Activated naive CD4-positive, alpha-beta T cell treated with anti-CD3 and anti-CD28 coated beads, Interleukin-2, amount 50 U/mL, for 24 hours (primary cell): ENCODE results near the gene RRP1.

Experiments
- H3K27ac Mint-ChIP-seq: one replicate; pipeline ENCODE4 v1.8.0; 2021; ENCODE audit warnings: mild to moderate bottlenecking, mixed read lengths
- H3K27me3 Mint-ChIP-seq: one replicate; pipeline ENCODE4 v1.8.0; 2021; ENCODE audit warnings: mixed read lengths
- H3K36me3 Mint-ChIP-seq: one replicate; pipeline ENCODE4 v1.8.0; 2021; ENCODE audit warnings: mixed read lengths
- H3K4me1 Mint-ChIP-seq: one replicate; pipeline ENCODE4 v1.8.0; 2021; ENCODE audit warnings: mixed read lengths
- H3K4me3 Mint-ChIP-seq: one replicate; pipeline ENCODE4 v1.8.0; 2021; ENCODE audit warnings: mild to moderate bottlenecking, mixed read lengths
- H3K9me3 Mint-ChIP-seq: one replicate; pipeline ENCODE4 v1.8.0; 2021; ENCODE audit warnings: mixed read lengths

RRP1 gene

GRCh38 chr21:43767984-43768867 lies 21.2 kb upstream of the RRP1 start:
- H3K27me3 Mint-ChIP-seq: no peaks in the 10 kb centered on the region
- no peaks in the 10 kb centered on the region for H3K9me3 Mint-ChIP-seq
- H3K4me1 Mint-ChIP-seq: peaks cover 5% of the 10 kb centered on the region
- H3K36me3 Mint-ChIP-seq: peaks cover 3% of the 10 kb centered on the region
- no peak overlapping the region for H3K4me3 Mint-ChIP-seq
- no peak overlapping the region for H3K27ac Mint-ChIP-seq

GRCh38 chr21:43768868-43769167 lies 20.6 kb upstream of the RRP1 start:
- Mint-ChIP-seq H3K9me3 (no peaks in the 10 kb centered on the region), H3K36me3 (peaks cover 3% of the 10 kb centered on the region), H3K4me3 (no peak overlapping the region), H3K27ac (no peak overlapping the region), H3K27me3 (no peaks in the 10 kb centered on the region), H3K4me1 (peaks cover 5% of the 10 kb centered on the region)

DNA sequence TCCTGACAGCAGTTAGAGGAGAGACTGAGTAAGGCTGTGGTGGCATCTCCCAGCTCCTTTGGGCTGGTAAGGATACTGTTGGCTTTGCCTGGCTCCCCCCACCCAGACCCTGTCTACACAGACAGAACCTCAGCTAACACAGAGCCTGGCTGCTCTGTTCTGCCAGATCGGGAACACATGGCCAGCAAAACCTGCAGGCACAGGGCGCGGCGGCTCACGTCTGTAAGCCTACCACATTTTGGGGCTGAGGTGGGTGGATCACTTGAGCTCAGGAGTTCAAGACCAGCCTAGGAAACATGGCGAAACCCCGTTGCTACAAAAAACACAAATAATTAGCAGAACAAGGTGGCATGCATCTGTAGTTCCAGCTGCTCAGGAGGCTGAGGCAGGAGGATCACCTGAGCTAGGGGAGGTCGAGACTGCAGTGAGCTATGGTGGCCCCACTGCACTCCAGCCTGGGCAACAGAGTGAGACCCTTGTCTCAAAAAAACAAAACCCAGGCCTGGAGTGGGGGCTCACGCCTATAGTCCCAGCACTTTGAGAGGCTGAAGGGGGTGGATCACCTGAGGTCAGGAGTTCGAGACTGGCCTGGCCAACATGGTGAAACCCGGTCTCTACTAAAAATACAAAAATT lies 19.9 kb upstream of the RRP1 start:
- H3K4me1 Mint-ChIP-seq: peaks cover 6% of the 10 kb centered on the region

GRCh38 chr21:43770066-43770655 lies 19.2 kb upstream of the RRP1 start:
- peaks cover 13% of the 10 kb centered on the region for H3K4me1 Mint-ChIP-seq
- H3K27ac Mint-ChIP-seq: no peak overlapping the region
- H3K27me3 Mint-ChIP-seq: no peaks in the 10 kb centered on the region
- H3K4me3 Mint-ChIP-seq: no peak overlapping the region
- no peaks in the 10 kb centered on the region for H3K9me3 Mint-ChIP-seq
- H3K36me3 Mint-ChIP-seq: peaks cover 3% of the 10 kb centered on the region

More for the DNA sequence above, 19.9 kb upstream of the RRP1 start:
- no peaks in the 10 kb centered on the region for H3K27me3 Mint-ChIP-seq
- H3K27ac Mint-ChIP-seq: no peak overlapping the region
- H3K9me3 Mint-ChIP-seq: no peaks in the 10 kb centered on the region
- H3K36me3 Mint-ChIP-seq: peaks cover 3% of the 10 kb centered on the region
- H3K4me3 Mint-ChIP-seq: no peak overlapping the region

DNA sequence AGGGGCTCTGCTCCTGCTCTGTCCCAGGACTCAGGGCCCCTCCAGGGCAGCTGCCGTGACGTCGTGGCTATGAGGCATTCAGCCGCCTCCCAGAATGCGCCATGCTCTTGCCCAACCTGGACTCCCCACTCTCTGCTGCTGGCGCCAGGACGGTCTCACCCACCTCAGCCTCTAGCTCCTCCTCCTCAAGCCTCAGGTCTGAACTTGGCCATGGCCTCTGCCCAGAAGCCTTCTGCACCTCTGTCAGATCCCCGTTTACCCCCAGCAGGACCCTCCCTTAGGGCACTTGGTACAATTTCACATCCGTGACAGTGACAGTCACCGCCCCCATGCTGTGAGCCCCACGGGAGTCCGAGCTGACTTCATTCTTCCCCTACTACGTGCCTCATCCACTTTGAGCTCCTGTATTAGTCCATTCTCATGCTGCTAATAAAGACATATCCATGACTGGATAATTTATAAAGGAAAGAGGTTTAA lies 18.1 kb upstream of the RRP1 start:
- no peak overlapping the region for H3K4me3 Mint-ChIP-seq
- no peaks in the 10 kb centered on the region for H3K9me3 Mint-ChIP-seq
- H3K27me3 Mint-ChIP-seq: no peaks in the 10 kb centered on the region
- peaks cover 3% of the 10 kb centered on the region for H3K36me3 Mint-ChIP-seq
- no peak overlapping the region for H3K27ac Mint-ChIP-seq
- peaks cover 18% of the 10 kb centered on the region for H3K4me1 Mint-ChIP-seq

- Mint-ChIP-seq H3K9me3 (no peaks in the 10 kb centered on the region), H3K36me3 (peaks cover 3% of the 10 kb centered on the region), H3K4me1 (peaks cover 18% of the 10 kb centered on the region), H3K27ac (no peak overlapping the region), H3K27me3 (no peaks in the 10 kb centered on the region), H3K4me3 (no peak overlapping the region)
These were observed 17.5 kb upstream of the RRP1 start for GRCh38 chr21:43771698-43772424.

DNA sequence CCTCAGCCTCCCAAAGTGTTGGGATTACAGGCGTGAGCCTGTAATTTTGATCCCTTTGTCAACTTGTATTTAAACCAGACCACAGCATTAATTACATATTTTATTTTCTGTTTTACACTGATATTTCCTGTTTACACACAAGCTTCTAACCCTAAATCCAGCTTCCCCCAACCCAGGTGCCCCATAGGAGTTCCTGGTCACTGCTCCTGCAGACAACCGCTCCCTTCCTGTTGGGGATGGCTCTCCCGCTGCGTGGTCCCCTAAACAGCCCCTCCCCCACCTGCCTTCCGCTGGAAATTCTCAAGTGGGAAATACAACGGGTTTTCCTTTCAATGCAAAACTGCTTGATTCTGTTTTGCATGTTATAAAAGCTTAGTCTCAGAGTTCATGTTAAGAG lies 17.0 kb upstream of the RRP1 start:
- no peaks in the 10 kb centered on the region for H3K9me3 Mint-ChIP-seq
- no peak overlapping the region for H3K27ac Mint-ChIP-seq
- H3K36me3 Mint-ChIP-seq: peaks cover 3% of the 10 kb centered on the region
- H3K4me3 Mint-ChIP-seq: no peak overlapping the region
- H3K4me1 Mint-ChIP-seq: peaks cover 18% of the 10 kb centered on the region
- H3K27me3 Mint-ChIP-seq: no peaks in the 10 kb centered on the region

- no peaks in the 10 kb centered on the region for H3K27me3 Mint-ChIP-seq
- H3K36me3 Mint-ChIP-seq: peaks cover 3% of the 10 kb centered on the region
- H3K4me1 Mint-ChIP-seq: peaks cover 30% of the 10 kb centered on the region
- H3K4me3 Mint-ChIP-seq: peak overlapping the region; percentile 24
- H3K27ac Mint-ChIP-seq: no peak overlapping the region
- no peaks in the 10 kb centered on the region for H3K9me3 Mint-ChIP-seq
These were observed 15.2 kb upstream of the RRP1 start for GRCh38 chr21:43774163-43774562.

DNA sequence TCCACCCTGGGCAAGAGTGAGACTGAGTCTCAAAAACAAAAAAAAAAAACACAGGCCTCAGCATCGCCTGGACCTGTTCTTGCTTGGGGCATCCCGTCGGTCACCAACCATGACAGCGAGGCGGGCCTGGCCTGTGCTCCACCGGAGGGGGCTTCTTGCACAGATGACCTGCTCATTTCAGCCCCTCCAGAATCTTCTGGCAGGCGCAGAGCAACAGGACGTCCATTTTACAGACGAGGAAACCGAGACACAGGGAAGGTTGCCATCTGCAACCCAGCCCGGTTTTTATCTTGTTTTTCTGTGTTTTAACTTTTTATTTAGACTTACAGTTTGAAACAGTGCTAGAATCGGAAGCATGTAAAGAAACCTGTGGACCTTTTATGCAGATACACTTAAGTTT lies 14.2 kb upstream of the RRP1 start:
- Mint-ChIP-seq H3K27ac (peak overlapping the region; percentile 65), H3K4me1 (peaks cover 33% of the 10 kb centered on the region), H3K4me3 (peak overlapping the region; percentile 93), H3K9me3 (no peaks in the 10 kb centered on the region), H3K27me3 (no peaks in the 10 kb centered on the region), H3K36me3 (peaks cover 3% of the 10 kb centered on the region)

DNA sequence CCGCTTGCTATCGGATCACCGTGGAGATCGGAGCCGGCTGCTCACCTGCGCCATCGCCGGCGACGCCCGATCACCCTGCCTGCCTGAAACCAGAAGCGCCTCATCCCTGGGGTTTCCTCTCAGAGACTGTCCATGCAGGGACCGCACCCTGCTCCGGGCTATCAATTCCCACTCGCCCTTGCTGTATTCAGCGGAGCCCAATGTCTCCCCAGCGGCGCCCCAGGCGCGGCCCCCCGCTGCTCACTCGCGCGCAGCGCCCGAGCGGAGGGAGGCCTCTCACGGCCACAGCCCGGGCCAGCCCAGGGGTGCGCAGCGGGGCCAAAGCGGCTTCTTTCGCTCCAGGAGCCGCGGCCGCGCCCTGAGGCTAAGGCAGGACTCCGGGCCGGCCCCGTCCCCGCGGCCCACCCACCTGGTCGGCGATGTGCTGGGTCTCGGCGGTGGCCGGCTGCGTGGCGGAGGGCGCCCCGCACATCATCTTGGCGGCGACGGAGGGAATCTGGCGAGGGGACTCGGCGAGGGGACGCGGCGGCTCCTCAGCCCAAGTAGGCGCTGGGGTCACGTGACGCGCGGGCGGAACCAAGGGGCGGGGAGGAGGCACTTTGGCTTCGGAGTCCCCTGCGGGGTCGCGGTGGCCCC lies 13.5 kb upstream of the RRP1 start, which contains the start of gene CSTB:
Gene CSTB, minus strand, starts transcription at position 514 of the 636 bp plus-strand sequence. Its CDS starts 39 bp downstream, at position 475.
- no peaks in the 10 kb centered on the region for H3K27me3 Mint-ChIP-seq
- H3K27ac Mint-ChIP-seq: peak within 1 kb of the TSS; percentile 72
- H3K9me3 Mint-ChIP-seq: no peaks in the 10 kb centered on the region
- H3K4me3 Mint-ChIP-seq: peak within 1 kb of the TSS; percentile 93
- H3K36me3 Mint-ChIP-seq: peaks cover 3% of the 10 kb centered on the region
- peaks cover 33% of the 10 kb centered on the region for H3K4me1 Mint-ChIP-seq

DNA sequence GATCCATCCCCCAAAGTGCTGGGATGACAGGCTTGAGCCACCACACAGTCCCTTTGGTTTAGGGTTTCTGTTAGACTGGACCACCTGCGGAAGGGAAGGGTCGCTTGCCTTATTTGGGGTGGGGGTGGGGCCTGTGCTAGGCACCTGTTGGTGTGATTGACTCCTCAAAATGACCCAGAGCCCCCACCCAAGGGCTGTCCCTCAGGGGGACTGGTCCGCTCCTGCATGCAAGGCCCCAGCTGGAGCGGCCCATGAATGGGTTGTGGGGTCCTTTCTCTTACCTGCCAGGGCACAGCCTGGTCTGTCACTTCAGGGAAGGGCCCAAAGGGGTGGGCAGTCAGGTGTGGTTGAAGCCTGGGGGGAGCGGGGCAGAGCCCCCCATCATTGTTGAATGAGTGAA lies 11.4 kb upstream of the RRP1 start:
- peak overlapping the region; percentile 84 for H3K4me3 Mint-ChIP-seq
- no peaks in the 10 kb centered on the region for H3K36me3 Mint-ChIP-seq
- H3K27ac Mint-ChIP-seq: no peak overlapping the region
- H3K4me1 Mint-ChIP-seq: peaks cover 34% of the 10 kb centered on the region
- no peaks in the 10 kb centered on the region for H3K27me3 Mint-ChIP-seq
- no peaks in the 10 kb centered on the region for H3K9me3 Mint-ChIP-seq

- Mint-ChIP-seq H3K9me3 (no peaks in the 10 kb centered on the region), H3K4me1 (peaks cover 42% of the 10 kb centered on the region), H3K27ac (no peak overlapping the region)
These were observed 10.7 kb upstream of the RRP1 start for GRCh38 chr21:43778469-43779335.

GRCh38 chr21:43779660-43780059 lies 9.7 kb upstream of the RRP1 start:
- no peak overlapping the region for H3K4me3 Mint-ChIP-seq
- peaks cover 41% of the 10 kb centered on the region for H3K4me1 Mint-ChIP-seq
- no peaks in the 10 kb centered on the region for H3K9me3 Mint-ChIP-seq
- H3K27me3 Mint-ChIP-seq: no peaks in the 10 kb centered on the region
- no peaks in the 10 kb centered on the region for H3K36me3 Mint-ChIP-seq
- H3K27ac Mint-ChIP-seq: no peak overlapping the region

More at GRCh38 chr21:43778469-43779335, 10.7 kb upstream of the RRP1 start:
- Mint-ChIP-seq H3K36me3 (no peaks in the 10 kb centered on the region), H3K27me3 (no peaks in the 10 kb centered on the region), H3K4me3 (peak overlapping the region; percentile 33)

DNA sequence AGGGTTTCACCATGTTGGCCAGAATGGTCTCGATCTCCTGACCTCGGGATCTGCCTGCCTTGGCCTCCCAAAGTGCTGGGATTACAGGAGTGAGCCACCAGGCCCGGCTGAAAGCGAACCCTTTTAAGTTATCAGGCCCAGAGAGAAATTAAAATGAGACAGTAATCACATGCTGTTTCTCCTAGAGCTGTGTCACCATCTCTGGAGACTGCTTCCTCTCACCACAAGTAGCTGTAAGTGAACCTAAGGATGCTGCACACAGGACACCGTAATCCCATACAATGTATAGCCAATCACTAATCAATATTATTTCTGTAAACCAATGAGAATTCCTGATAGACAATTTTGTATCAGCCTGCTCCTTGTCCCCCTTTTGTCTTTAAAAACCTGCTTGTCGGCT lies 7.5 kb upstream of the RRP1 start:
- Mint-ChIP-seq H3K4me3 (no peak overlapping the region), H3K4me1 (peaks cover 30% of the 10 kb centered on the region), H3K27me3 (no peaks in the 10 kb centered on the region), H3K27ac (no peak overlapping the region), H3K9me3 (no peaks in the 10 kb centered on the region), H3K36me3 (no peaks in the 10 kb centered on the region)
